GM12892 (cell line): ENCODE results near the gene MXD4.

Source experiments
- POLR2A ChIP-seq: IDR thresholded peaks from 2 replicates; pipeline ENCODE4 v1.6.1; 2011; ENCODE audit warnings: low read depth, low read length, control low read depth
- POLR2AphosphoS5 ChIP-seq: IDR thresholded peaks from 2 replicates; pipeline ENCODE4 v1.6.1; 2011; ENCODE audit warnings: low read depth, low read length, control low read depth

DNA sequence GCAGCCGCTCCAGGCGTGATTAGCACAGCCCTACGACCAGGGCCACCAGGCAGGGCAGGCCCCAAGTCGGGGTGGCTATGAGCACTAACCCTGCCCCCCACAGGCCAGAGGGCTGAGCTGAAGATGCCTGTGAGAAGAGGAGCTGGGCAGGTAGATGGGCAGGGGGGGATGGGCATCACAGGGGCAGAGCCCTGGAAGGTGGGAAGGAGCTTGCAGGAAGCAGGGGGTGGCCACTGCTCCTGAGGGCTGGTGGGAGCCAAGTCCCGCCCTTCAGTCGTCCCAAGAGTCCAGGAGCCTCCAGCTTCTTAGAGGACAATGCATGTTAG lies 7.3 kb upstream of the MXD4 start:
- TF ChIP-seq POLR2A (no peak), POLR2AphosphoS5 (no peak)
